Gastroesophageal sphincter (tissue), 4 donors: ENCODE data around the gene TRDMT1. TPM values are rescaled to one million over a fixed set of nuclear protein-coding genes. Genes with fewer than 3 reads are reported as not detected.

Experiments
- ATAC-seq: fragments of 150-250 bp; one replicate; pipeline ENCODE4 v1.9.1; 2016; ENCODE audit warnings: mild to moderate bottlenecking, moderate library complexity
- H3K27ac ChIP-seq, 4 donors: fragments of 200-600 bp; sonication (generic) in 3 of 4; 1 replicate in 3 of 4; 2 replicates in 1 of 4; pipeline ENCODE4 v1.5.1; 2016 to 2019
- H3K27me3 ChIP-seq: fragments of 200-600 bp; sonication (generic); one replicate; pipeline ENCODE4 v1.5.1; 2019
- H3K36me3 ChIP-seq, 2 donors: fragments of 200-600 bp; sonication (generic); one replicate each; pipeline ENCODE4 v1.5.1; 2019; ENCODE audit warnings: control low read depth in 1 of 2
- H3K4me1 ChIP-seq, 3 donors: fragments of 200-600 bp; sonication (generic); 1 replicate in 2 of 3; 2 replicates in 1 of 3; pipeline ENCODE4 v1.5.1; 2016 to 2019; ENCODE audit warnings: control low read depth in 2 of 3
- H3K4me3 ChIP-seq, 2 donors: fragments of 200-600 bp; sonication (generic); one replicate each; pipeline ENCODE4 v1.5.1; 2019; ENCODE audit warnings: mild to moderate bottlenecking in 1 of 2, moderate library complexity in 1 of 2
- H3K9me3 ChIP-seq, 3 donors: fragments of 200-600 bp; sonication (generic); one replicate each; pipeline ENCODE4 v1.5.1; 2017 to 2019; ENCODE audit warnings: control low read depth in 2 of 3
- EP300 ChIP-seq: sonication (generic); formaldehyde crosslinking; IDR thresholded peaks from one replicate; pipeline ENCODE4 v1.6.1; 2017; ENCODE audit warnings: antibody characterized with exemption, mild to moderate bottlenecking
- POLR2A ChIP-seq, 2 donors: fragments of 450-650 bp; IDR thresholded peaks; one replicate each; pipeline ENCODE4 v1.6.1; 2017; ENCODE audit warnings: antibody characterized with exemption in 2 of 2, mild to moderate bottlenecking in 2 of 2, moderate library complexity in 1 of 2
- POLR2AphosphoS5 ChIP-seq: sonication (generic); formaldehyde crosslinking; IDR thresholded peaks from one replicate; pipeline ENCODE4 v1.6.1; 2017; ENCODE audit warnings: antibody characterized with exemption
- WGBS, 2 donors: methylation state at CpG; one replicate each; pipeline ENCODE4 v1.1.5; 2018; ENCODE audit warnings: low coverage in 1 of 2; 5-methylcytosine and 5-hydroxymethylcytosine counted together
- total RNA-seq, 4 donors: library from RNA; depleted of rRNA; stranded (reverse); fragments of >200 nt; gene quantifications; one replicate each; pipeline ENCODE4 v1.1.0, GENCODE V29; 2016
- TF ChIP-seq, protein P1 (sequence below), 4 experiments: fragments of 200-600 bp in 2 of 4; fragments of 450-650 bp in 2 of 4; sonication (generic) in 1 of 4; IDR thresholded peaks; one replicate each; pipeline ENCODE4 v1.5.1; 2017 to 2019; ENCODE audit warnings: antibody characterized with exemption in 4 of 4, mild to moderate bottlenecking in 2 of 4, moderate library complexity in 2 of 4

Gene TRDMT1
- total RNA-seq, 4 donors from 2014 or later = 4.5 to 6.4 (median 5.3) TPM

DNA sequence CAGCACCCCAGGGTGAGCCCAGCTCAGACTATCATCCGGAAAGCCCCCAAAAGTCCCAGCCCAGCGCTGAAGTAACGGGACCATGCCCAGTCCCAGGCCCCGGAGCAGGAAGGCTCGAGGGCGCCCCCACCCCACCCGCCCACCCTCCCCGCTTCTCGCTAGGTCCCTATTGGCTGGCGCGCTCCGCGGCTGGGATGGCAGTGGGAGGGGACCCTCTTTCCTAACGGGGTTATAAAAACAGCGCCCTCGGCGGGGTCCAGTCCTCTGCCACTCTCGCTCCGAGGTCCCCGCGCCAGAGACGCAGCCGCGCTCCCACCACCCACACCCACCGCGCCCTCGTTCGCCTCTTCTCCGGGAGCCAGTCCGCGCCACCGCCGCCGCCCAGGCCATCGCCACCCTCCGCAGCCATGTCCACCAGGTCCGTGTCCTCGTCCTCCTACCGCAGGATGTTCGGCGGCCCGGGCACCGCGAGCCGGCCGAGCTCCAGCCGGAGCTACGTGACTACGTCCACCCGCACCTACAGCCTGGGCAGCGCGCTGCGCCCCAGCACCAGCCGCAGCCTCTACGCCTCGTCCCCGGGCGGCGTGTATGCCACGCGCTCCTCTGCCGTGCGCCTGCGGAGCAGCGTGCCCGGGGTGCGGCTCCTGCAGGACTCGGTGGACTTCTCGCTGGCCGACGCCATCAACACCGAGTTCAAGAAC, 27.7 kb upstream of the TRDMT1 start:
- H3K4me3 ChIP-seq = peak overlapping the region; percentile 60 to 77
- H3K4me1 ChIP-seq = peaks cover 6 to 58% (median 17%) of the 10 kb centered on the region in 3 donors
- peak; percentile 77 for ATAC-seq
- no peaks in the 10 kb centered on the region for H3K27me3 ChIP-seq
- H3K36me3 ChIP-seq = peaks cover 3 to 23% of the 10 kb centered on the region in 2 donors
- peak overlapping the region; percentile 79 to 94 (median 92) for H3K27ac ChIP-seq
- TF ChIP-seq EP300 (no peak), POLR2A (IDR thresholded peaks at IDR 0.05) (peak; percentile 95 to 98), POLR2AphosphoS5 (peak; percentile 98)
- TF ChIP-seq, protein P1, sequence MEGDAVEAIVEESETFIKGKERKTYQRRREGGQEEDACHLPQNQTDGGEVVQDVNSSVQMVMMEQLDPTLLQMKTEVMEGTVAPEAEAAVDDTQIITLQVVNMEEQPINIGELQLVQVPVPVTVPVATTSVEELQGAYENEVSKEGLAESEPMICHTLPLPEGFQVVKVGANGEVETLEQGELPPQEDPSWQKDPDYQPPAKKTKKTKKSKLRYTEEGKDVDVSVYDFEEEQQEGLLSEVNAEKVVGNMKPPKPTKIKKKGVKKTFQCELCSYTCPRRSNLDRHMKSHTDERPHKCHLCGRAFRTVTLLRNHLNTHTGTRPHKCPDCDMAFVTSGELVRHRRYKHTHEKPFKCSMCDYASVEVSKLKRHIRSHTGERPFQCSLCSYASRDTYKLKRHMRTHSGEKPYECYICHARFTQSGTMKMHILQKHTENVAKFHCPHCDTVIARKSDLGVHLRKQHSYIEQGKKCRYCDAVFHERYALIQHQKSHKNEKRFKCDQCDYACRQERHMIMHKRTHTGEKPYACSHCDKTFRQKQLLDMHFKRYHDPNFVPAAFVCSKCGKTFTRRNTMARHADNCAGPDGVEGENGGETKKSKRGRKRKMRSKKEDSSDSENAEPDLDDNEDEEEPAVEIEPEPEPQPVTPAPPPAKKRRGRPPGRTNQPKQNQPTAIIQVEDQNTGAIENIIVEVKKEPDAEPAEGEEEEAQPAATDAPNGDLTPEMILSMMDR (IDR thresholded peaks at IDR 0.05) = peak in 1 of 4 experiments; percentile 5
- no peaks in the 10 kb centered on the region for H3K9me3 ChIP-seq
- 0% methylated on average over 1 of the region's 72 CpGs; no CpG with 5 or more reads in 1 of the 2 donors for WGBS, 2 donors

DNA sequence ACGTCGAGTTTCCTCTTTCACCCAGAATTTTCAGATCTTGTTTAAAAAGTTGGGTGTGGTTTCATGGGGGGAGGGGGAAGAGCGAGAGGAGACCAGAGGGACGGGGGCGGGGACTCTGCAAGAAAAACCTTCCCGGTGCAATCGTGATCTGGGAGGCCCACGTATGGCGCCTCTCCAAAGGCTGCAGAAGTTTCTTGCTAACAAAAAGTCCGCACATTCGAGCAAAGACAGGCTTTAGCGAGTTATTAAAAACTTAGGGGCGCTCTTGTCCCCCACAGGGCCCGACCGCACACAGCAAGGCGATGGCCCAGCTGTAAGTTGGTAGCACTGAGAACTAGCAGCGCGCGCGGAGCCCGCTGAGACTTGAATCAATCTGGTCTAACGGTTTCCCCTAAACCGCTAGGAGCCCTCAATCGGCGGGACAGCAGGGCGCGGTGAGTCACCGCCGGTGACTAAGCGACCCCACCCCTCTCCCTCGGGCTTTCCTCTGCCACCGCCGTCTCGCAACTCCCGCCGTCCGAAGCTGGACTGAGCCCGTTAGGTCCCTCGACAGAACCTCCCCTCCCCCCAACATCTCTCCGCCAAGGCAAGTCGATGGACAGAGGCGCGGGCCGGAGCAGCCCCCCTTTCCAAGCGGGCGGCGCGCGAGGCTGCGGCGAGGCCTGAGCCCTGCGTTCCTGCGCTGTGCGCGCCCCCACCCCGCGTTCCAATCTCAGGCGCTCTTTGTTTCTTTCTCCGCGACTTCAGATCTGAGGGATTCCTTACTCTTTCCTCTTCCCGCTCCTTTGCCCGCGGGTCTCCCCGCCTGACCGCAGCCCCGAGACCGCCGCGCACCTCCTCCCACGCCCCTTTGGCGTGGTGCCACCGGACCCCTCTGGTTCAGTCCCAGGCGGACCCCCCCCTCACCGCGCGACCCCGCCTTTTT, 26.9 kb upstream of the TRDMT1 start, which contains the start of gene VIM:
VIM (plus strand) TSS at position 151 of the 925 bp plus-strand sequence. CDS start 1,182 bp downstream, outside the sequence.
- H3K9me3 ChIP-seq = no peaks in the 10 kb centered on the region
- WGBS, 2 donors = 0% methylated on average over 2 to 23 of the region's 77 CpGs
- H3K27ac ChIP-seq = peak within 1 kb of the TSS; percentile 79 to 94 (median 92)
- H3K27me3 ChIP-seq = no peaks in the 10 kb centered on the region
- H3K36me3 ChIP-seq = peaks cover 0 to 14% of the 10 kb centered on the region in 2 donors
- H3K4me1 ChIP-seq = peaks cover 0 to 50% (median 15%) of the 10 kb centered on the region in 3 donors
- peak within 1 kb of the TSS; percentile 60 to 77 for H3K4me3 ChIP-seq
- peak; percentile 84 for ATAC-seq
- TF ChIP-seq POLR2A (IDR thresholded peaks at IDR 0.05) (peak; percentile 46 to 72), POLR2AphosphoS5 (peak; percentile 91), EP300 (no peak)
- TF ChIP-seq, protein P1 (IDR thresholded peaks at IDR 0.05) = peak in 2 of 4 experiments; percentile 13 to 31

DNA sequence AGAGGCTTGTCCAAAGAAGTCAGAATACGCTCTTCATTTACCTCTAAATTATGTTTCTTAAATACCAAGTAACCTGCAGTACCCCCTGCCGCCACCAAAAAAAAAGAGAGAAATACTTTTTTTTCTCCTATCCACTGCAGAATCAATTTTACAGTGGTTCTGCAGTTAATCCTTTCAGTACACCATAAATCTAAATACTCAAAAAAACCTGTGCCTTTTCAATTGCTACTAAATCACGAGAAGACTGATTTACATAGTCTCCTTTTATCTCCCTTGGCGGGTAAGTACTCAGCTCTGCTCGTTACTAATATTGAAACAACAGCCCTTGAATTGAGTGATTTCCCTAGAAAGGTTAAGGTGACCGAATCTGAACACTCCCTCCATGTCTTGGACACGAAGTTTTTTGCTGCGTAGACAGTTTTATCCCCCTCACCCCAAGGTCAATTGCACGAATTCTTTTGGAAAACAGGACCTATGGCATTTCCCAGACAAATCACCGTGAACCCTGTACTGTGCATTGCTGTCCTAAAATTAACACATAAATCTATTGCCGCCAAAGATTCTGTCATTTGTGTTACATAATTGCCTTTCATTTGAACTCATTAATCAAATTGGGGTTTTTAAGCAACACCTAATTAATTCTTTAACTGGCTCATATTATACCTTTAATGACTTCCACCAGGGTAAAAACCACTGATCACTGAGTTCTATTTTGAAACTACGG, 26.1 kb upstream of the TRDMT1 start:
- WGBS, 2 donors = 7 to 22% methylated on average over 12 of the region's 12 CpGs
- peaks cover 0 to 41% (median 6%) of the 10 kb centered on the region in 3 donors for H3K4me1 ChIP-seq
- peak overlapping the region; percentile 60 to 77 for H3K4me3 ChIP-seq
- H3K27ac ChIP-seq = peak overlapping the region; percentile 79 to 94 (median 92)
- peaks cover 0 to 6% of the 10 kb centered on the region in 2 donors for H3K36me3 ChIP-seq
- ATAC-seq = no peak
- TF ChIP-seq POLR2AphosphoS5 = no peak
- TF ChIP-seq, protein P1 (IDR thresholded peaks at IDR 0.05) = peak; percentile 52 to 75 (median 58)
- H3K9me3 ChIP-seq = no peaks in the 10 kb centered on the region
- H3K27me3 ChIP-seq = no peaks in the 10 kb centered on the region

DNA sequence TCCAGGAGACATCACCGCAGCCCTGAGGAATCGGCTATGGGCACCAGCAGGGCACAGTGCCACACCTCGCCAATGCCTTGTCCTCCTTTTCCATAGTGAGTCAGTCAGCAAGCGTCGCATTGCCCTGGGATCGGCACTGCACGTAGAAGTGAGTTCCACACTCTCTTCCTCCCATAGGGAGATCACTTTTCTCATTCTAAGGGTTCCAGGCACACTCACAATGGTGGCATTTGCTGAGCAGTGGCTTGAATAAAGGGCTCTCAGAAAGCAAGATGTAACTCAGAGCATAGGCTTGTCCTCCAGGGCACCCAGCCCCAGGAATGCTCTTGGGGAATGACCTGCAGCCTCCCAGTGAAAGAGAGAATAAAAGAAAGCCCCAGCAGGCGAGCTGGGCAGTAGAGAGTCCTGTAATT, 25.4 kb upstream of the TRDMT1 start:
- Histone ChIP-seq H3K27ac (peak overlapping the region; percentile 79 to 94 (median 92)), H3K4me1 (peaks cover 0 to 35% (median 5%) of the 10 kb centered on the region in 3 donors), H3K9me3 (no peaks in the 10 kb centered on the region), H3K27me3 (no peaks in the 10 kb centered on the region), H3K36me3 (no peaks in the 10 kb centered on the region), H3K4me3 (peak overlapping the region in 1 of 2 donors; percentile 60)
- no peak for ATAC-seq
- TF ChIP-seq, protein P1 (IDR thresholded peaks at IDR 0.05) = no peak
- no peak for TF ChIP-seq EP300
- TF ChIP-seq POLR2A (IDR thresholded peaks at IDR 0.05) = no peak
- no peak for TF ChIP-seq POLR2AphosphoS5
- 81 to 98% methylated on average over 3 to 7 of the region's 8 CpGs for WGBS, 2 donors
